CD4-positive, alpha-beta T cell treated with Interleukin-21 for 1 hour (primary cell): ENCODE data around the gene SEPSECS.

Source experiments
- DNase-seq: peaks from one replicate; pipeline ENCODE4 v3.0.0-alpha.2; 2020

Gene SEPSECS

GRCh38 chr4:25154594-25155265, 5.5 kb downstream of the SEPSECS start:
- no peak for DNase-seq

- no peak for DNase-seq
Measured at GRCh38 chr4:25146076-25146475, 14.2 kb downstream of the SEPSECS start.

GRCh38 chr4:25144870-25145481, 15.3 kb downstream of the SEPSECS start:
- DNase-seq = peak; percentile 29

- no peak for DNase-seq
Measured at GRCh38 chr4:25142468-25142867, 17.8 kb downstream of the SEPSECS start.

GRCh38 chr4:25141592-25141991, 18.7 kb downstream of the SEPSECS start:
- no peak for DNase-seq

GRCh38 chr4:25133132-25133531, 27.1 kb downstream of the SEPSECS start:
- DNase-seq = no peak

GRCh38 chr4:25131926-25132325, 28.3 kb downstream of the SEPSECS start:
- DNase-seq = no peak

- no peak for DNase-seq
Measured at GRCh38 chr4:25131381-25131780, 28.9 kb downstream of the SEPSECS start.

GRCh38 chr4:25129917-25130316, 30.3 kb downstream of the SEPSECS start:
- DNase-seq = no peak

GRCh38 chr4:25128671-25129070, 31.6 kb downstream of the SEPSECS start:
- DNase-seq = no peak

- no peak for DNase-seq
Measured at GRCh38 chr4:25123236-25123635, 37.0 kb downstream of the SEPSECS start.

- DNase-seq = no peak
Measured at GRCh38 chr4:25120146-25120940, 39.9 kb downstream of the SEPSECS start.

- no peak for DNase-seq
Measured at GRCh38 chr4:25117716-25118472, 42.4 kb downstream of the SEPSECS start.

- DNase-seq = no peak
Measured at GRCh38 chr4:25117274-25117673, 43.0 kb downstream of the SEPSECS start.

GRCh38 chr4:25113915-25114904, 46.0 kb downstream of the SEPSECS start:
- no peak for DNase-seq

- DNase-seq = no peak
Measured at GRCh38 chr4:25112995-25113380, 47.3 kb downstream of the SEPSECS start.

GRCh38 chr4:25112366-25112994, 47.8 kb downstream of the SEPSECS start:
- DNase-seq = no peak

GRCh38 chr4:25111648-25112196, 48.5 kb downstream of the SEPSECS start:
- no peak for DNase-seq

GRCh38 chr4:25110527-25111329, 49.5 kb downstream of the SEPSECS start:
- no peak for DNase-seq

GRCh38 chr4:25109511-25109910, 50.7 kb downstream of the SEPSECS start:
- no peak for DNase-seq
